PC-9 (cell line): Measurements from ENCODE around the gene ARID3A. TPM values are rescaled to one million over a fixed set of nuclear protein-coding genes. Genes with fewer than 3 reads are reported as not detected.

Experiments
- BruUV-seq: library from RNA; stranded (reverse); fragments of 400-500 nt; replicated peaks from 2 replicates; lab custom pipeline; 2021; lab: Mats Ljungman, UMichigan
- CTCF ChIA-PET: fragments of 300-600 bp; sonication (Branson Sonifier 250); formaldehyde crosslinking; loops from one replicate; lab custom pipeline; 2022; ENCODE audit warnings: antibody characterized with exemption; lab: Charles Lee
- POLR2A ChIA-PET: fragments of 300-600 bp; sonication (Branson Sonifier 250); formaldehyde crosslinking; loops from one replicate; lab custom pipeline; 2022; ENCODE audit warnings: antibody characterized with exemption; ENCODE audit not compliant: unreplicated experiment; lab: Charles Lee
- DNase-seq, 2 experiments: peaks; one replicate each; pipeline versions ENCODE4 v3.0.0 to v3.0.0-alpha.2; 2015 to 2022; ENCODE audit warnings: mixed read lengths in 1 of 2
- H2AFZ ChIP-seq: fragments of 200-600 bp; sonication (generic); 2 replicates; pipeline ENCODE4 v1.8.1; 2017; ENCODE audit warnings: antibody characterized with exemption
- H3F3A ChIP-seq: fragments of 200-600 bp; sonication (generic); 2 replicates; pipeline ENCODE4 v1.8.1; 2017; ENCODE audit warnings: antibody characterized with exemption, mild to moderate bottlenecking, low read depth; ENCODE audit not compliant: insufficient read depth
- H3K27ac ChIP-seq: fragments of 200-600 bp; sonication (generic); 2 replicates; pipeline ENCODE4 v1.6.1; 2016; ENCODE audit warnings: mixed run types
- H3K27me3 ChIP-seq: fragments of 200-600 bp; sonication (generic); 2 replicates; pipeline ENCODE4 v1.6.1; 2016; ENCODE audit warnings: low read depth, mixed run types; ENCODE audit not compliant: insufficient read depth
- H3K36me3 ChIP-seq: fragments of 200-600 bp; sonication (generic); 2 replicates; pipeline ENCODE4 v1.6.1; 2016; ENCODE audit warnings: low read depth, mixed run types
- H3K4me1 ChIP-seq: fragments of 200-600 bp; sonication (generic); replicated peaks from 2 replicates; pipeline ENCODE4 v1.6.1; 2016; ENCODE audit warnings: mixed run types; ENCODE audit not compliant: insufficient read depth
- H3K4me2 ChIP-seq: fragments of 200-600 bp; sonication (generic); 2 replicates; pipeline ENCODE4 v1.6.1; 2017; ENCODE audit warnings: mixed run types
- H3K4me3 ChIP-seq: fragments of 200-600 bp; sonication (generic); 2 replicates; pipeline ENCODE4 v1.6.1; 2016; ENCODE audit warnings: mixed run types
- H3K79me2 ChIP-seq: fragments of 200-600 bp; sonication (generic); 2 replicates; pipeline ENCODE4 v1.6.1; 2017; ENCODE audit warnings: low read depth, mixed run types
- H3K9me2 ChIP-seq: fragments of 200-600 bp; sonication (generic); 2 replicates; pipeline ENCODE4 v1.8.1; 2017; ENCODE audit warnings: mild to moderate bottlenecking; ENCODE audit not compliant: insufficient read depth
- H3K9me3 ChIP-seq: fragments of 200-600 bp; sonication (generic); 2 replicates; pipeline ENCODE4 v1.8.1; 2016; ENCODE audit warnings: low read depth; ENCODE audit not compliant: insufficient read depth
- H4K20me1 ChIP-seq: fragments of 200-600 bp; sonication (generic); 2 replicates; pipeline ENCODE4 v1.8.1; 2017; ENCODE audit not compliant: insufficient read depth
- CTCF ChIP-seq: fragments of 200-600 bp; sonication (generic); conservative IDR thresholded peaks from 2 replicates; pipeline ENCODE4 v1.6.1; 2017; ENCODE audit warnings: mixed run types, antibody characterized with exemption, mild to moderate bottlenecking, moderate library complexity
- EZH2 ChIP-seq: fragments of 200-600 bp; sonication (generic); IDR thresholded peaks from 2 replicates; pipeline ENCODE4 v1.8.0; 2017; ENCODE audit warnings: antibody characterized with exemption, low read depth
- intact Hi-C: fragments of 100-400 bp; cut with micrococcal nuclease; formaldehyde crosslinking; loops from one replicate; pipeline ENCODE4 v1.10.0; 2022; ENCODE audit not compliant: unreplicated experiment
- total RNA-seq: library from RNA; stranded (reverse); gene quantifications from 2 replicates; pipeline ENCODE4 v1.2.3, GENCODE V29; 2021

ARID3A gene
- total RNA-seq, 1 experiment from 2014 or later: 10.7 TPM

- no peak for DNase-seq
- H2AFZ ChIP-seq: no peak overlapping the region
- H3F3A ChIP-seq: no peaks in the 10 kb centered on the region; the same call in 1 of the 2 replicates
- no peaks in the 10 kb centered on the region for H3K27me3 ChIP-seq
- CTCF ChIA-PET: no interaction called here
- intact Hi-C loops: loop anchor here (10.0 kb wide), 2 partner anchors 265 to 355 kb away; partner anchors contain the start of genes BSG and RNF126
- H3K9me3 ChIP-seq: no peaks in the 10 kb centered on the region
- no peaks in the 10 kb centered on the region for H3K79me2 ChIP-seq
- no peaks in the 10 kb centered on the region for H3K36me3 ChIP-seq
- no peaks in the 10 kb centered on the region for H3K4me1 ChIP-seq
- TF ChIP-seq CTCF (no peak), EZH2 (no peak)
- no peak overlapping the region for H3K27ac ChIP-seq
- H3K9me2 ChIP-seq: no peaks in the 10 kb centered on the region
- no peak overlapping the region for H3K4me2 ChIP-seq
- no peaks in the 10 kb centered on the region; the same call in 1 of the 2 replicates for H4K20me1 ChIP-seq
- POLR2A ChIA-PET: no interaction called here
- no peak overlapping the region for H3K4me3 ChIP-seq
- BruUV-seq: no TSS peak
Measured at GRCh38 chr19:929891-930258, 4.0 kb downstream of the ARID3A start.

- no peak overlapping the region for H2AFZ ChIP-seq
- H3K4me1 ChIP-seq: no peaks in the 10 kb centered on the region
- ChIA-PET CTCF (interaction anchor here (1.3 kb wide), 1 partner anchor 144 kb away, joined by 3 read pairs; no protein-coding TSS in a partner anchor), POLR2A (no interaction called here)
- no peaks in the 10 kb centered on the region for H3K9me2 ChIP-seq
- H3K27ac ChIP-seq: no peak overlapping the region
- no peaks in the 10 kb centered on the region; the same call in 1 of the 2 replicates for H3F3A ChIP-seq
- H3K27me3 ChIP-seq: no peaks in the 10 kb centered on the region
- TF ChIP-seq EZH2 (no peak), CTCF (no peak)
- H3K9me3 ChIP-seq: no peaks in the 10 kb centered on the region
- H4K20me1 ChIP-seq: no peaks in the 10 kb centered on the region; the same call in 1 of the 2 replicates
- BruUV-seq: no TSS peak
- no peak overlapping the region for H3K4me3 ChIP-seq
- H3K36me3 ChIP-seq: no peaks in the 10 kb centered on the region
- DNase-seq: no peak
- no peaks in the 10 kb centered on the region for H3K79me2 ChIP-seq
- intact Hi-C loops: no loop called here
- H3K4me2 ChIP-seq: no peak overlapping the region
Measured at GRCh38 chr19:931860-932647, 6.2 kb downstream of the ARID3A start.

GRCh38 chr19:932648-933552 lies 7.1 kb downstream of the ARID3A start:
- BruUV-seq: no TSS peak
- intact Hi-C loops: no loop called here
- Histone ChIP-seq H4K20me1 (no peaks in the 10 kb centered on the region; the same call in 1 of the 2 replicates), H3F3A (no peaks in the 10 kb centered on the region; the same call in 1 of the 2 replicates), H3K36me3 (no peaks in the 10 kb centered on the region), H3K4me2 (no peak overlapping the region), H3K9me2 (no peaks in the 10 kb centered on the region), H3K9me3 (no peaks in the 10 kb centered on the region), H3K27ac (no peak overlapping the region), H3K79me2 (no peaks in the 10 kb centered on the region), H3K4me1 (no peaks in the 10 kb centered on the region), H3K27me3 (no peaks in the 10 kb centered on the region), H2AFZ (no peak overlapping the region), H3K4me3 (no peak overlapping the region)
- CTCF ChIA-PET: no interaction called here
- peak in 1 of 2 experiments; percentile 63 for DNase-seq
- POLR2A ChIA-PET: no interaction called here
- no peak for TF ChIP-seq CTCF
- TF ChIP-seq EZH2: no peak
